Vagina (tissue), 2 donors: ENCODE measurements around the gene SERTAD4.

Experiments
- POLR2A ChIP-seq, 2 donors: fragments of 450-650 bp; IDR thresholded peaks; one replicate each; pipeline ENCODE4 v1.6.1; 2017; ENCODE audit warnings: antibody characterized with exemption in 2 of 2, mild to moderate bottlenecking in 2 of 2, moderate library complexity in 2 of 2
- POLR2AphosphoS5 ChIP-seq, 2 donors: sonication (generic); formaldehyde crosslinking; IDR thresholded peaks; one replicate each; pipeline ENCODE4 v1.9.0; 2017; ENCODE audit warnings: antibody characterized with exemption in 2 of 2, mild to moderate bottlenecking in 2 of 2, low read depth in 1 of 2; ENCODE audit not compliant: insufficient read depth in 1 of 2
- TF ChIP-seq, protein P1 (sequence below), 3 experiments: fragments of 450-650 bp in 2 of 3; fragments of 200-600 bp in 1 of 3; sonication (generic) in 1 of 3; IDR thresholded peaks; one replicate each; pipeline ENCODE4 v1.5.1; 2017 to 2019; ENCODE audit warnings: antibody characterized with exemption in 3 of 3, mild to moderate bottlenecking in 2 of 3, moderate library complexity in 2 of 3

DNA sequence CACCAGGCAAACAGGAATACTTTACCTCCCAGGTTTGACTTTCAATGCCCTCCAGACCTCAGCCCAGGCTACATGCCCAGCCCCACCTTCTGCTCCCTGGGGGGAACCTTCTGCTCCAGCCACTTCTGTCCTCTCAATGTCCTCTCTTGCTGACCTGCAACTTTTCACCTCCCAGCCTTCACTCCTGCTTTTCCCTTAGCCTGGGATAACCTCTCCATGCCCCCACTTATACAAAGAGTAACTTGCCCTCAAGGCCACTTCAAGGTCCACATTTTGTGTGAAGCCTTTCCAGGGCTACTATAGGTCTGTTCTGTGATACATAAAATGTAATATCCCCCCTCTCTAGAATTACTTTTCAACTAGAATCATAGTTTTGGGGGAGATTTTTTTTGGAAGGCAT lies 21.7 kb downstream of the SERTAD4 start:
- TF ChIP-seq POLR2A (IDR thresholded peaks at IDR 0.05) (no peak), POLR2AphosphoS5 (IDR thresholded peaks at IDR 0.05; ENCODE audit: insufficient read depth in 1 of 2, low read depth in 1 of 2) (no peak)
- TF ChIP-seq, protein P1, sequence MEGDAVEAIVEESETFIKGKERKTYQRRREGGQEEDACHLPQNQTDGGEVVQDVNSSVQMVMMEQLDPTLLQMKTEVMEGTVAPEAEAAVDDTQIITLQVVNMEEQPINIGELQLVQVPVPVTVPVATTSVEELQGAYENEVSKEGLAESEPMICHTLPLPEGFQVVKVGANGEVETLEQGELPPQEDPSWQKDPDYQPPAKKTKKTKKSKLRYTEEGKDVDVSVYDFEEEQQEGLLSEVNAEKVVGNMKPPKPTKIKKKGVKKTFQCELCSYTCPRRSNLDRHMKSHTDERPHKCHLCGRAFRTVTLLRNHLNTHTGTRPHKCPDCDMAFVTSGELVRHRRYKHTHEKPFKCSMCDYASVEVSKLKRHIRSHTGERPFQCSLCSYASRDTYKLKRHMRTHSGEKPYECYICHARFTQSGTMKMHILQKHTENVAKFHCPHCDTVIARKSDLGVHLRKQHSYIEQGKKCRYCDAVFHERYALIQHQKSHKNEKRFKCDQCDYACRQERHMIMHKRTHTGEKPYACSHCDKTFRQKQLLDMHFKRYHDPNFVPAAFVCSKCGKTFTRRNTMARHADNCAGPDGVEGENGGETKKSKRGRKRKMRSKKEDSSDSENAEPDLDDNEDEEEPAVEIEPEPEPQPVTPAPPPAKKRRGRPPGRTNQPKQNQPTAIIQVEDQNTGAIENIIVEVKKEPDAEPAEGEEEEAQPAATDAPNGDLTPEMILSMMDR (IDR thresholded peaks at IDR 0.05) = no peak
